HG03469 (cell line): Measurements from ENCODE around the gene GALNT13.
A peak's percentile ranks its signal among the peaks of the same experiment; 100 is the strongest.
"Not testable (repeated sequence)": the region's sequence is repeated elsewhere in the genome, so short reads cannot be mapped to it uniquely, and the experiment has no call there.

Source experiments
- ATAC-seq: cut with Tn5 transposase; IDR thresholded peaks from one replicate; pipeline ENCODE4 v1.9.1; 2021; ENCODE audit warnings: mild to moderate bottlenecking, moderate library complexity, moderate number of reproducible peaks; ENCODE audit not compliant: unreplicated experiment

The GALNT13 gene

DNA sequence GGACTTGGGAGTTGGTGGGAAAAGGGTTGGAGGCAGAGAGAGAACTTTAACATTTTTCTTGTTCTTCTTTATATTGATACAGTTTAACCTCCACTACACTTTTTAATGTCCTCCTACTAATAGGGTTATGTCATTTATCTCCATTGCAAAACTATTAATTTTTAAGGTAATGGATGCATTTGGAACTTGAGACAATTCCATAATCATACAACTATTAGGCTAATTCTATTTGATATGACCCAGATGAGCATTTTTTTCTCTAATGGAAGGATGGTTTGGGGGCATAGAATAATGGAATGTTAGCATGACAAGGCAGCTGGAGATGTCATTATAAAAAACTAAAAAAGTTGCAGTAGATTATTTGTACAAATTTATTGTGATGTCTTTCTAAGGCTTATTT, 587.6 kb downstream of the GALNT13 start:
- ATAC-seq: no peak

- no peak for ATAC-seq
Observed at GRCh38 chr2:154462634-154463033, 590.9 kb downstream of the GALNT13 start.

DNA sequence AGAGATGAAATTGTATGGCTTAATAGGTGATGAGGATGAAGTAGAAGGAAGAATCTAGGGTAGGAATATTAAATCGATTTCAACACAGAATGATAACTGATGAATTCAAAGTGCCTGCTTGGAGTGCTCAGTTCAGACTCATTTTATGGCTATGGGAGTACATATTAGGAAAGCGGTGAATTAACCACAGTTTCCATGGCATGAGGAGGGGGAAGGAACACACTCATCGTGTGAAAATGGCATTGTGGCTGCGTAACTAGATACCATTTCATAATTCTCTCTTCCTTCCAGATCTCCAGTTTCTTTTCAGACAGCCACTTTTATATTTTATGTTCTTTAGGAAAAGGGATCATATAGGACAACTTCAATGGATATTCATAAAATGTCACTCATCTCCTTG, 594.5 kb downstream of the GALNT13 start:
- no peak for ATAC-seq

DNA sequence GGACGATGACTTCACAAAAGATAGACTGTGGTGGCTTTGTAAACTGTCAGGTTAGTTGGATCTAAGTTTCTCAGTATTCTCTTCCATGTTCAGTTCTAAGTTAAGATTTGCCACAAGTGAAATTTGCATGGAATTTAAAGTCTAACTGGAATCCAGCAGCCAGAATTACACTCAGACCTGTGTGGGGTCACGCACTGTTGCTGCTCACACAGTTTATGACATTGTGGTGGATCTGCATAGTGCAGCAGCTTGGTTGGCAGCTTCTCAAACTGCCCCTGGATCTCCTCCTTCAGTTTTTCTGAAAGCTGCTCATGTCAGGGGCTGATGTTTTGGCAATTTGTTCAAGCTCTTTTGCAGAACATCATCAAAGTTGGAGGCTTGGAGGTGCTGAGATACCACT, 598.7 kb downstream of the GALNT13 start:
- ATAC-seq: no peak

- ATAC-seq: not testable (repeated sequence)
Observed at GRCh38 chr2:154471492-154471891, 599.8 kb downstream of the GALNT13 start.

- no peak for ATAC-seq
Observed at GRCh38 chr2:154477319-154477718, 605.6 kb downstream of the GALNT13 start.

- no peak for ATAC-seq
Observed at GRCh38 chr2:154480521-154480920, 608.8 kb downstream of the GALNT13 start.

DNA sequence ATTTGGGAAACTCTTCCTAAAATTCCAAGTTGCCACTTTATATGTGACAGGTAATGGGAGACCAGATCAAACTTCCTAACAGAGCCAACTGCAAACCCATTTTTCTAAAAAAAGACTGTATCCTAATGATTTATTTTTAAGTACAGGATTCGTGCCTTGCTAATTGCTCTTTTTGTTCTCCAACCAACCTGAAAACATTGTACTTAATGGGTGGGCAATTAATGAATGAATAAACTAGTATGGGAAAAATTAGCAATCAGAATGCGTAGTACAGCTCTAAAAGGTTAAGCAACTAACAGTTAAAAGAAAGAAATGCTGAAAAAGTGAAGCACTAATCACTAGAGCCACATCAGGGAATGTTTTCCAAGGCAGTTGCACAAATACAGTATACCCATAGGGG, 609.6 kb downstream of the GALNT13 start:
- no peak for ATAC-seq

DNA sequence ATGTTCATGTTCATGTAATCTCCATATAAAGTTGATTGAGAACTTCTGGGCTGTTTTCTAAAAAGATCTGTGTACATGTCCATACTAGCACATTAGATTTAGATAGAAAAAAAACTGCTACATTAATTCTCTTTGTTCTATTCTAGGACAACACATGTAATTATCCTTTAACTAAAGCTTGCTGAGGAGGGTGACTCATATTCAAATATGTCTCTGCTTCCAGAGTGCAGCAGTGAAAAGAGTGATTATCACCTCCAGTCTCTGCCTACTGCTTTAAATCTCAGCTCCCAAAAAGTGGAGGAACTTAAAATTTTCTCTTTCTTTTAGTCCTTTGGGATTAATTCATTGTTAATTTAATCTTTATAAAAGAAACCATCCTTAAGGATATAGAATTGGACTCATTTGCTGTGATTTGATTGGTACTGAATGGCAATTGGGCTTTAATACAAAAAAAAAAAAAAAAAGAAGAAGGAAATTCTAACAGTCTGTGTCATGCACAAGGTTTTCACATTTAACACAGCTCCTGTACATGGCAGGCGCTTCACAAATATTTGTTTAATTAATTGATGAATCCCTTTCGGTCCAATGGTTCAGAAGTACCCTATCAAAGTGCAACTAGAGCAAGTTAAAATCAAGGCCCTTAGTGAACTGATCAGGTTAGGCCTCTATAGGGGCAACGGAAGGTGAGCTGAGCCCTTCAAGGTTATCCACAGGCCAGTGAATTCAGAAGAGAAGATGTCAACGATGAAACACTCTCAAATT, 612.8 kb downstream of the GALNT13 start:
- ATAC-seq: peak; percentile 56

- no peak for ATAC-seq
Observed at GRCh38 chr2:154488801-154489200, 617.1 kb downstream of the GALNT13 start.

DNA sequence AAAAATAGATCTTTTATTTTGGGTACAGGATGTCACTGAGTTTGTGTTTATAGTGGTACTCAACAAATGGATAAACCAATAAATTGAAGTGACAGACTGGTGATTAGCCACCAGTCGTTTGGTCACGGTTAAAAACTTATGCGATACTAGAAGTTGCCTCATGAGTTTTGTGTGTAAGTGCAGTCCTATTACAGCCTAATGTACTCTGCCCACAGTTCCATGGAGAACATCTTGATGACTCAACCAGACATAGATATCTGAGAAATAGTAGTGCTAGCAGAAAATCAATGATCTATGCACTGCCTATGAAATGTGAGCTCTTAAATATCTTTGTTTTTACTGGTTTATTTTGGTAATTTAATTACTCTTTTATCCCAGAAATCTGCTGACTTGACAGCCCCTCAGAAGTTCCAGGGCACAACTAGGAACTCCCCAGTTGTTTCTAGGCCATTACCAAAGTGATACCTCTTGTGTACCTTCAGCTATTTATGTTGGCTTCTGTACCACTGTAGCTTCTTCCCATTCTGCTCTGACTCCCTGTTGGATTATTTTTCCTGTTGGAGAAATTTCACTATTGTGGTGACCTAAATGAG, 617.6 kb downstream of the GALNT13 start:
- ATAC-seq: no peak

- no peak for ATAC-seq
Observed at GRCh38 chr2:154490530-154490929, 618.8 kb downstream of the GALNT13 start.

GRCh38 chr2:154495455-154495868, 623.7 kb downstream of the GALNT13 start:
- no peak for ATAC-seq

- ATAC-seq: no peak
Observed at GRCh38 chr2:154497019-154497418, 625.3 kb downstream of the GALNT13 start.
